Measurements from ENCODE around the gene ZNF692. TPM values are rescaled to one million over a fixed set of nuclear protein-coding genes. Genes with fewer than 3 reads are reported as not detected.

Gene ZNF692
- total RNA-seq, 1 donor from 2014 or later = 26.8 TPM

GRCh38 chr1:248800459-248800858 lies 58.4 kb downstream of the ZNF692 start:
- H3K27me3 Mint-ChIP-seq (ENCODE audit: unreplicated experiment) = peaks cover 1% of the 10 kb centered on the region

More at GRCh38 chr1:248800459-248800858, 58.4 kb downstream of the ZNF692 start:
- no peak for DNase-seq (ENCODE audit: low spot score)
- Mint-ChIP-seq H3K27ac (ENCODE audit: unreplicated experiment) (no peak overlapping the region), H3K36me3 (ENCODE audit: low read depth, unreplicated experiment) (peaks cover 7% of the 10 kb centered on the region), H3K9me3 (ENCODE audit: unreplicated experiment) (peaks cover 14% of the 10 kb centered on the region), H3K4me1 (ENCODE audit: unreplicated experiment) (no peaks in the 10 kb centered on the region), H3K4me3 (ENCODE audit: unreplicated experiment) (no peak overlapping the region)
- TF ChIP-seq CTCF (IDR thresholded peaks at IDR 0.05; ENCODE audit: unreplicated experiment) = no peak

Small RNA genes within 50 kb of the gene (microRNA-seq; reads per million reads assigned to microRNA genes)
- gene MIR3124 (ENCODE audit: unreplicated experiment) = 2.5 reads per million, percentile 34 among the genes with 10 or more reads in this experiment

Other genes with a start within 250 kb of the ZNF692 start
- not detected for gene OR2T11, start 224.0 kb downstream of the ZNF692 start, total RNA-seq (ENCODE audit: unreplicated experiment)
- gene OR2T35, start 213.8 kb downstream of the ZNF692 start, total RNA-seq (ENCODE audit: unreplicated experiment) = not detected
- not detected for gene OR2T27, start 203.6 kb downstream of the ZNF692 start, total RNA-seq (ENCODE audit: unreplicated experiment)
- not detected for gene OR14I1, start 156.3 kb downstream of the ZNF692 start, total RNA-seq (ENCODE audit: unreplicated experiment)
- not detected for gene LYPD8, start 103.3 kb downstream of the ZNF692 start, total RNA-seq (ENCODE audit: unreplicated experiment)
- gene SH3BP5L, start 33.2 kb downstream of the ZNF692 start, total RNA-seq (ENCODE audit: unreplicated experiment) = 30.7 TPM
- gene ZNF672, start 20.9 kb downstream of the ZNF692 start, total RNA-seq (ENCODE audit: unreplicated experiment) = 29.8 TPM
- gene PGBD2, start 47.1 kb upstream of the ZNF692 start, total RNA-seq (ENCODE audit: unreplicated experiment) = 7.9 TPM

All from endothelial cell (in vitro differentiated cells).